H1 (cell line): Measurements from ENCODE around the gene NXPH1. TPM values are rescaled to one million over a fixed set of nuclear protein-coding genes. Genes with fewer than 3 reads are reported as not detected.

Experiments used
- CTCF ChIA-PET: fragments of 300-600 bp; sonication (Branson Sonifier 250); formaldehyde crosslinking; loops from one replicate; lab custom pipeline; 2021; ENCODE audit not compliant: partially characterized antibody; lab: Charles Lee
- POLR2A ChIA-PET: fragments of 300-600 bp; sonication (Branson Sonifier 250); formaldehyde crosslinking; loops from one replicate; lab custom pipeline; 2021; ENCODE audit warnings: inconsistent platforms; ENCODE audit not compliant: partially characterized antibody; lab: Charles Lee
- DNase-seq, 2 experiments: peaks; one replicate each; pipeline versions ENCODE4 v3.0.0 to v3.0.0-alpha.2; 2010 to 2022; ENCODE audit warnings: low spot score in 2 of 2, low read depth in 1 of 2, mixed read lengths in 1 of 2
- FAIRE-seq: peaks from 2 replicates; lab custom pipeline; 2011; peaks lifted over from hg19 to GRCh38; lab: Jason Lieb, UNC
- H2AFZ ChIP-seq: 2 replicates; pipeline ENCODE4 v1.8.1; 2012; ENCODE audit warnings: low read length, inconsistent platforms
- H2AK5ac ChIP-seq: 2 replicates; pipeline ENCODE4 v1.6.1; 2013; ENCODE audit warnings: low read depth, low read length
- H2BK120ac ChIP-seq: replicated peaks from 2 replicates; pipeline ENCODE3; 2013; ENCODE audit warnings: low read depth, low read length, inconsistent platforms
- H2BK12ac ChIP-seq: 2 replicates; pipeline ENCODE4 v1.6.1; 2013; ENCODE audit warnings: low read depth, low read length
- H2BK15ac ChIP-seq: 2 replicates; pipeline ENCODE4 v1.6.1; 2013; ENCODE audit warnings: low read length
- H2BK20ac ChIP-seq: 2 replicates; pipeline ENCODE4 v1.6.1; 2013; ENCODE audit warnings: low read length
- H2BK5ac ChIP-seq: 2 replicates; pipeline ENCODE4 v1.6.1; 2013; ENCODE audit warnings: low read depth, low read length
- H3K14ac ChIP-seq: 2 replicates; pipeline ENCODE4 v1.6.1; 2013; ENCODE audit warnings: inconsistent platforms; ENCODE audit not compliant: insufficient read length
- H3K18ac ChIP-seq: 2 replicates; pipeline ENCODE4 v1.6.1; 2013; ENCODE audit warnings: low read length; ENCODE audit errors: extremely low read depth
- H3K23ac ChIP-seq: 2 replicates; pipeline ENCODE4 v1.6.1; 2013; ENCODE audit warnings: inconsistent platforms; ENCODE audit not compliant: insufficient read length
- H3K23me2 ChIP-seq: 2 replicates; pipeline ENCODE4 v1.6.1; 2013; ENCODE audit warnings: low read depth, low read length
- H3K27ac ChIP-seq: 2 replicates; pipeline ENCODE4 v1.6.1; 2011; ENCODE audit warnings: low read depth, low read length, inconsistent platforms
- H3K27me3 ChIP-seq, 4 experiments: replicated peaks in 1 of 4; 1 replicate in 1 of 4; 2 replicates in 3 of 4; pipeline versions ENCODE4 v1.6.1 to v1.8.1; 2011 to 2013; ENCODE audit warnings: low read length in 3 of 4, mild to moderate bottlenecking in 3 of 4, inconsistent platforms in 2 of 4, mixed read lengths in 2 of 4, moderate library complexity in 1 of 4; ENCODE audit not compliant: control insufficient read depth in 3 of 4, insufficient read depth in 3 of 4; ENCODE audit errors: extremely low read depth in 1 of 4
- H3K36me3 ChIP-seq, 4 experiments: 2 replicates each; pipeline versions ENCODE4 v1.6.1 to v1.8.1; 2011 to 2013; ENCODE audit warnings: mild to moderate bottlenecking in 4 of 4, low read length in 3 of 4, moderate library complexity in 2 of 4, control low read depth in 1 of 4, inconsistent platforms in 1 of 4; ENCODE audit not compliant: insufficient read depth in 4 of 4, control insufficient read depth in 2 of 4
- H3K4ac ChIP-seq: replicated peaks from 2 replicates; pipeline ENCODE3; 2013; ENCODE audit warnings: low read length, low read depth, mixed read lengths, inconsistent platforms; ENCODE audit not compliant: insufficient read length
- H3K4me1 ChIP-seq, 4 experiments: replicated peaks in 1 of 4; 1 replicate in 1 of 4; 2 replicates in 3 of 4; pipeline versions ENCODE4 v1.6.1 to v1.8.1; 2011 to 2013; ENCODE audit warnings: low read length in 3 of 4, inconsistent platforms in 2 of 4, mixed read lengths in 1 of 4; ENCODE audit not compliant: insufficient read depth in 4 of 4, control insufficient read depth in 3 of 4
- H3K4me2 ChIP-seq, 2 experiments: 2 replicates each; pipeline versions ENCODE4 v1.6.1 to v1.8.1; 2011 to 2013; ENCODE audit warnings: low read depth in 2 of 2, low read length in 2 of 2, control low read depth in 1 of 2, inconsistent platforms in 1 of 2, mild to moderate bottlenecking in 1 of 2; ENCODE audit not compliant: insufficient read depth in 1 of 2
- H3K4me3 ChIP-seq, 4 experiments: fragments of 200-600, 300-600 bp in 1 of 4; sonication (generic), shearing (Covaris generic), sonication (Bioruptor Twin) in 1 of 4; 2 replicates each; pipeline versions ENCODE4 v1.5.1 to v1.8.1; 2011 to 2016; ENCODE audit warnings: low read length in 4 of 4, low read depth in 3 of 4, control low read depth in 2 of 4, inconsistent platforms in 2 of 4, mild to moderate bottlenecking in 2 of 4, mixed read lengths in 1 of 4, moderate library complexity in 1 of 4; ENCODE audit not compliant: insufficient read depth in 2 of 4; ENCODE audit errors: extremely low read depth in 1 of 4
- H3K56ac ChIP-seq: replicated peaks from 2 replicates; pipeline ENCODE3; 2013; ENCODE audit warnings: low read depth, mild to moderate bottlenecking, mixed read lengths, low read length, inconsistent platforms; ENCODE audit not compliant: insufficient read length
- H3K79me1 ChIP-seq: 2 replicates; pipeline ENCODE4 v1.6.1; 2013; ENCODE audit warnings: low read depth, low read length, control low read depth
- H3K79me2 ChIP-seq, 2 experiments: 2 replicates each; pipeline versions ENCODE4 v1.6.1 to v1.8.1; 2012 to 2013; ENCODE audit warnings: low read length in 2 of 2, mild to moderate bottlenecking in 2 of 2, inconsistent platforms in 1 of 2; ENCODE audit not compliant: insufficient read depth in 2 of 2, control insufficient read depth in 1 of 2
- H3K9ac ChIP-seq, 4 experiments: replicated peaks in 1 of 4; 1 replicate in 1 of 4; 2 replicates in 3 of 4; pipeline versions ENCODE4 v1.6.1 to v1.8.1; 2011 to 2013; ENCODE audit warnings: low read depth in 3 of 4, low read length in 3 of 4, control low read depth in 2 of 4, mild to moderate bottlenecking in 2 of 4, moderate library complexity in 2 of 4, inconsistent platforms in 1 of 4; ENCODE audit errors: extremely low read depth in 1 of 4
- H3K9me3 ChIP-seq, 2 experiments: 2 replicates each; pipeline versions ENCODE4 v1.6.1 to v1.8.1; 2012 to 2013; ENCODE audit warnings: mild to moderate bottlenecking in 2 of 2, moderate library complexity in 2 of 2, control low read depth in 1 of 2, inconsistent platforms in 1 of 2, low read depth in 1 of 2, low read length in 1 of 2, mixed read lengths in 1 of 2; ENCODE audit not compliant: insufficient read depth in 2 of 2
- H4K20me1 ChIP-seq, 2 experiments: replicated peaks in 1 of 2; 2 replicates each; pipeline versions ENCODE3 to v1.8.1; 2011 to 2013; ENCODE audit warnings: inconsistent platforms in 2 of 2, low read length in 2 of 2, mild to moderate bottlenecking in 1 of 2; ENCODE audit not compliant: insufficient read depth in 2 of 2, control insufficient read depth in 1 of 2
- H4K5ac ChIP-seq: 2 replicates; pipeline ENCODE4 v1.6.1; 2013; ENCODE audit warnings: low read length, low read depth, mixed read lengths, inconsistent platforms; ENCODE audit not compliant: insufficient read length
- H4K8ac ChIP-seq: 2 replicates; pipeline ENCODE4 v1.8.0; 2013; ENCODE audit warnings: mild to moderate bottlenecking, moderate library complexity, low read length, inconsistent platforms; ENCODE audit not compliant: insufficient read depth; ENCODE audit errors: extremely low read depth
- H4K91ac ChIP-seq: replicated peaks from 2 replicates; pipeline ENCODE3; 2013; ENCODE audit warnings: low read length, mixed read lengths, inconsistent platforms; ENCODE audit not compliant: insufficient read length
- ASH2L ChIP-seq: fragments of 200-600, 300-600 bp; sonication (generic); IDR thresholded peaks from one replicate; pipeline ENCODE4 v1.7.1; 2017; ENCODE audit warnings: low read length
- BCL11A ChIP-seq, 2 experiments: IDR thresholded peaks; one replicate each; pipeline ENCODE4 v1.6.1; 2011; ENCODE audit warnings: low read depth in 2 of 2, low read length in 2 of 2, mild to moderate bottlenecking in 2 of 2
- CREB1 ChIP-seq: IDR thresholded peaks from 2 replicates; pipeline ENCODE4 v1.6.1; 2012; ENCODE audit warnings: inconsistent platforms
- SP4 ChIP-seq: IDR thresholded peaks from 2 replicates; pipeline ENCODE4 v1.6.1; 2012; ENCODE audit warnings: low read length, inconsistent platforms
- SUZ12 ChIP-seq: fragments of 200-600 bp; sonication (generic); IDR thresholded peaks from 2 replicates; pipeline ENCODE4 v1.6.1; 2012; ENCODE audit warnings: mild to moderate bottlenecking, inconsistent platforms, low read length, moderate library complexity, mixed read lengths
- TAF1 ChIP-seq: IDR thresholded peaks from 2 replicates; pipeline ENCODE4 v1.6.1; 2011; ENCODE audit warnings: mild to moderate bottlenecking, low read depth, low read length
- TAF7 ChIP-seq: optimal IDR thresholded peaks from 2 replicates; pipeline ENCODE3; 2011; ENCODE audit warnings: low read depth, mild to moderate bottlenecking, inconsistent platforms, low read length, moderate library complexity, borderline replicate concordance
- TCF12 ChIP-seq: IDR thresholded peaks from 2 replicates; pipeline ENCODE4 v1.6.1; 2011; ENCODE audit warnings: low read depth, mild to moderate bottlenecking, low read length
- WGBS, 2 experiments: shearing (Covaris generic) in 1 of 2; methylation state at CpG; one replicate each; pipeline versions ENCODE4 v1.1.6 to v1.1.7; 2013 to 2015; ENCODE audit warnings: low lambda C conversion rate in 2 of 2, mixed read lengths in 2 of 2, inconsistent platforms in 1 of 2, low coverage in 1 of 2, missing lambda C conversion rate in 1 of 2; ENCODE audit not compliant: insufficient replicate concordance in 2 of 2, insufficient coverage in 1 of 2, insufficient read length in 1 of 2; ENCODE audit errors: extremely low coverage in 1 of 2, missing lambda C conversion rate in 1 of 2; 5-methylcytosine and 5-hydroxymethylcytosine counted together
- polyA plus RNA-seq, 7 experiments: library from polyadenylated mRNA; depleted of rRNA in 3 of 7; stranded (reverse) in 5 of 7; unstranded in 2 of 7; fragments of >200 nt in 5 of 7; fragments of 200-250 nt in 2 of 7; gene quantifications; 1 replicate in 5 of 7; 2 replicates in 1 of 7; 4 replicates in 1 of 7; pipeline versions ENCODE4 v1.2.1 to v1.2.3, GENCODE V29; 2011 to 2013; ENCODE audit warnings: missing spikeins in 2 of 7, mixed read lengths in 2 of 7
- total RNA-seq: library from RNA; stranded (reverse); fragmentation: NEBNext Ultra II Directional; extraction: Animal tissue kit (Norgen Biotek cat#: 25700); gene quantifications from 2 replicates; pipeline ENCODE4 v1.2.1, GENCODE V29; 2021

The NXPH1 gene
- total and polyA plus RNA-seq, 2 of the 8 experiments (the other 6 are each of a cell fraction or from before 2014, with no cell fraction given): 0.14 to 1.0 TPM

GRCh38 chr7:8396294-8396693 lies 37.1 kb upstream of the NXPH1 start:
- Histone ChIP-seq H2BK120ac (no peak overlapping the region), H2BK20ac (no peak overlapping the region), H2AFZ (no peak overlapping the region), H3K4me1 (peaks cover 0 to 3% (median 0%) of the 10 kb centered on the region in 4 experiments; a peak in 1 of 7 replicates), H3K79me2 (no peaks in the 10 kb centered on the region), H3K18ac (no peak overlapping the region), H3K4me3 (no peak overlapping the region), H3K4me2 (no peak overlapping the region), H3K9me3 (no peaks in the 10 kb centered on the region), H3K23ac (no peak overlapping the region), H3K4ac (no peak overlapping the region), H3K56ac (no peak overlapping the region), H3K27ac (no peak overlapping the region), H3K79me1 (no peaks in the 10 kb centered on the region), H3K14ac (no peak overlapping the region), H3K9ac (no peak overlapping the region), H2BK12ac (no peak overlapping the region), H3K36me3 (no peaks in the 10 kb centered on the region), H4K8ac (no peak overlapping the region), H4K5ac (no peak overlapping the region), H4K20me1 (no peaks in the 10 kb centered on the region), H3K23me2 (no peaks in the 10 kb centered on the region), H2AK5ac (no peak overlapping the region), H2BK5ac (no peak overlapping the region), H2BK15ac (no peak overlapping the region), H4K91ac (no peak overlapping the region), H3K27me3 (no peaks in the 10 kb centered on the region)
- TF ChIP-seq TCF12 (no peak), CREB1 (no peak), BCL11A (IDR thresholded peaks at IDR 0.05; ENCODE audit: low read depth in 2 of 2, low read length in 2 of 2) (no peak), SUZ12 (no peak), ASH2L (no peak), TAF1 (no peak), SP4 (no peak), TAF7 (no peak)
- POLR2A ChIA-PET: no interaction called here
- DNase-seq (no peak), FAIRE-seq (no peak)
- 84% methylated on average over 5 of the region's 5 CpGs; no CpG with 5 or more reads in 1 of the 2 experiments for WGBS, 2 experiments
- CTCF ChIA-PET: no interaction called here
